NCI-H128 (cell line): ENCODE data around the gene MBNL2.
A peak's percentile ranks its signal among the peaks of the same experiment; 100 is the strongest.
"Not testable (repeated sequence)": the region's sequence is repeated elsewhere in the genome, so short reads cannot be mapped to it uniquely, and the experiment has no call there.

Experiments
- DNase-seq: peaks from one replicate; lab custom pipeline; 2025; ENCODE audit not compliant: unreplicated experiment; lab: John Stamatoyannopoulos, UW

The MBNL2 gene

GRCh38 chr13:97221989-97222700 is at the start of gene MBNL2:
Gene MBNL2 (plus strand): TSS chr13:97222333. CDS start chr13:97276236, 53,903 bp downstream.
- DNase-seq = peak; percentile 15

GRCh38 chr13:97174638-97175037 is 47.5 kb upstream of the MBNL2 start:
- DNase-seq = no peak

DNA sequence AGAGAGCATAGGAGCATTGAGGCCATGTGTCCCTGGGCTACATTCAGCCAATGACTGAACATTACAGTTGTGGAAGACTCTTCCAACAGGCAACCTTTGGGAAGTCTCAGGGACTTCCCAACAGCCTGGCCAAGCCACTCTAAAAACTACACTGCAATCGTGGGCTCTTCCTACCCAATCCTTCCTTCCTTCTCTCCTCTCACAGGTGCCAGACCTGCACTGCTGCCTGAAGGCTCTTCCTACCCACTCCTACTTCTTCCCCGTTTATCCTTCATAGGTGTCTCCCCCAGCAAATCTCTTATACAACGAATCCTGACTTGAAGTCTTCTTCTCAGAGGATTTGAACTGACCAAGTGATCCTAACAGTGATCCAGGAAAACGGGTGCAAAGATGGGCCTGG is 47.1 kb upstream of the MBNL2 start:
- no peak for DNase-seq

GRCh38 chr13:97179501-97179900 is 42.6 kb upstream of the MBNL2 start:
- no peak for DNase-seq

DNA sequence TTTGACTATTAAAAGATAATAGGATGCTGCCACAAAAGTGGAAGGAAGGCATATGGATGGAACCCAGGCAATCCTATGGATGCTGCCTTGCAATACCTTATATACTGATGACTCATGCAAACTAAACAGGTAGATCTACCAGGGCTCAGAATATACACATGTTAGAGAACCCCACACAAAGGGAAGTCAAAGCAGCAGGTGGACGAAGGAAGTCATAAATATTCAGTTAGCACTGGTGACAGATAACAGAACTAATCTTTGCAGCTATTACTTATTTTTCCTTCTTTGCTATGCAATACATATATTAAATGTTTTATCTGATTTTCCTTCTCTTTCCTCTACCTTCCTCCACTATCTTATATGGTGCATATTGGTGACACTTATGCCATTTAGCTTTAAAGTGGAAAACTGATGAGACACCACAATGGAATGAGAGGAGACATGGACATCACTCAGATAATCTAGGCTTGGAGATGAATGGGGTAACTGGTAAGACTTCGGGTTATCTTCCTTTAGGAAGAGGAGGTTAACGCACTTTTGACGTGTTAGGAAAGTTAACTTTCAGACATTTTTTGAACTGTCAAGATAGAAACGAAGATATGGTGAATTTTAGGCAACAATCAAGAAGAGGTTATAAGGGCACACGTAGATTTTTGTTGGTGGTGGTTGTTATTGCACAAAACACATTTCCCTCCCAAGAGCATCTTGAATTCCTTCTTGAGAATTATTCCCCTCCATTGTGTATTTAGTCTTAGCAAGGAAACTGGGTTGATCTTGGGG is 39.8 kb upstream of the MBNL2 start:
- no peak for DNase-seq

- no peak for DNase-seq
These were observed 36.8 kb upstream of the MBNL2 start for GRCh38 chr13:97185291-97185690.

- no peak for DNase-seq
These were observed 36.4 kb upstream of the MBNL2 start for GRCh38 chr13:97185751-97186150.

DNA sequence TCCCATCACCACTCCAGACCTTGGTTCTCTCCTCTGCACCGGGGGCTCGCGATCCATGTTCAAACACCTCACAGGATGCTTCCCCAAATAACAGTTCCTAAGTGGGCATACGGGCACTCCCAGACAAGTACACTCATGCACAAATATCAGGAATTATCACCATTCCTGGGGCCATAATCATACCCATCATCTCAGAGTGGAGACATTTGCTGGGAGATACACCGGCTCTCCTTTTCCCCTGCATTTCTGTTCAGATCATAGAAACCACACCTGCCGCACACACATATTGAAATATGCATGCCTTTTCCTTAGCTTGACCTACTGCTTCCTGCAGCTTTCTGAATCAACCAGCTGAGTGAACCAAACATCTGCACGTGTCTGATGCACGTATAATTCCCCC is 33.9 kb upstream of the MBNL2 start:
- no peak for DNase-seq

GRCh38 chr13:97189928-97190327 is 32.2 kb upstream of the MBNL2 start:
- no peak for DNase-seq

GRCh38 chr13:97191142-97191541 is 31.0 kb upstream of the MBNL2 start:
- no peak for DNase-seq

DNA sequence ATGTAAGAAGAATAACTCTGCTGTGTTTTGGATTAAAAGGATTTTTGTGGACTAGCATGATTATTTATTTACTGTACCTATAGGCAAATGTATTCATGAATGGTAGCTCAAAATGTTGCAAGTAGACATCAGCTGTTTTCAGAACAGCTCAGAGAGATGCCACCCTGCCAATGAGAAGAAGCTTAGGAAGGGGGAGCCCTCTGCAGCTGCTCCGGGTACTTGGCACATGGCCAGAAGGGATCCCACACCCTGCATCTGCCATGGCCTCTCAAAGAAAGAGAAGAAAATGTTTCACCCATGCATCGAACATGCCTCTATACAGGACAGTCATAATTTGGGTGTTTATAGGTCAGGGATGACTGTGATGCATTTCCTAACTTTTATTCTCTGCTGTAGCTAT is 30.5 kb upstream of the MBNL2 start:
- DNase-seq = no peak

- no peak for DNase-seq
These were observed 30.0 kb upstream of the MBNL2 start for GRCh38 chr13:97192166-97192565.

GRCh38 chr13:97193577-97193976 is 28.6 kb upstream of the MBNL2 start:
- DNase-seq = no peak

DNA sequence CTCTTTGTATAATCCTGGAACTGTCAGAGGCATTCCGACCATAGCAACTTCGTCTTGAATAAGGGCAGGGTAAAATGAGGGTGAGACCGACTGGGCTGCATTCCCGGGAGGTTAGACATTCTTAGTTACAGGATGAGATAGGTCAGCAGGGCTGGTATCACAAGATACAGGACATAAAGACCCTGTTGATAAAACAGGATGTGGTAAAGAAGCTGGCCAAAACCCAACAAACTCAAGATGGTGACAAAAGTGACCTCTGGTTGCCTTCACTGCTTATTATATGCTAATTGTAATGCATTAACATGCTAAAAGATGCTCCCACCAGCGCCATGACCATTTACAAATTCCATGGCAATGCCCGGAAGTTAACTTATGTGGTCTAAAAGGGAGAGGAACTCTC is 27.7 kb upstream of the MBNL2 start:
- DNase-seq = no peak

DNA sequence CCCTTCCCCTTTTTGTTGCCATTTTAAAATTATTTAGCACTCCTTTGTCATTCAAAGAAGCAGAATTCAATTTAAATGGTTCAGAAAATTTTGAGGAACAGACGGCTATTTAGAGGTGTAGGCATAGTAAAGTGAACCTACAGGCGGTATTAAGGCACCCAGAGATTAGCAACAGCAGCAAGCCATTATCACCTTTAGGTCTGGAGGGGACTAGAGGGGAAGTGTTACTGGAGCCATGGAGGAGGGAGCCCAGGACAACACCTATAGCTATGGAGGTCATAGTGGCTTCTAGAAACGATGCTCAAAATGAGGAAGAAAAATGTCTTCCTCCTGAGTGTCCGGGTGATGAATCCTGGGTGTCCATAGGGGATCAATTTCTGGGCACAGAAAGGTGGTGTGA is 25.8 kb upstream of the MBNL2 start:
- no peak for DNase-seq

DNA sequence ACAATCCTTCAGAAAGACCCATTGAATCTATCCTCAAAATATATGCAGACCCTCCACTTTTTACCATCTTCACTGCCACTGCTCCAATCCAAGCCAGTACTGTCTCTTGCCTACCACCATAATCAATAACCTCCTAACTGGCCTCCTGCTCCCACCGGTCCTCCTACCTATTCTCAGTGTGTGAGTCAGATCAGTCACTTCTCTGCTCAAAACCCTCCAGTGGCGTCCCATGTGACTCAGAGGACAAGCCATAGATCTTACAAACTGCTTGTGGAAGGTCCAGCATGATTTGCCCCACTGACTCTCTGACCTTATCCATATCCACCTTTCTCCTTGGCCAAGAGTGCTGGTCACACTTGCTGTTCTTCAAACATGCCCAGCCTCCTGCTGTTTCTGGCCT is 23.4 kb upstream of the MBNL2 start:
- no peak for DNase-seq

- no peak for DNase-seq
These were observed 22.7 kb upstream of the MBNL2 start for GRCh38 chr13:97199451-97199850.

GRCh38 chr13:97200081-97200942 is 21.8 kb upstream of the MBNL2 start:
- no peak for DNase-seq

DNA sequence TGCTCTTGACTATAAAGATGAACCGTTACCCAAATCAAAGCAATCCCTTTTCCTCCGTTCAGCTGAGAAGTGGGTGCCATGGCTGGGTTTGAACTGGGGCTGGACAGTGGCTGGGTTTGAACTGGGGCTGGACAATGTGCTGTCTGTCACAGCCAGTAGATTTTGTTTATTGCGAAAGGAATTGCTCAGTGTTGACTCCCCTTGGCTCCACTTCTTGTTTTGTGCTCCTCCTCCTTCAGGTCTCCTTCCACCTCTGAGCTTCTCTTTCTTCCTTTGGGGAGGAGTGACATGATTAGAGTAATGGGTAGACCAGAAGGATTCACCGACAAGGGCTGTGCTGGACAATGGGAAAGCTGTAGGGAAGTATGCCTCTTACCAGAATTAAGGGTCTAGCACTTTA is 19.4 kb upstream of the MBNL2 start:
- no peak for DNase-seq

DNA sequence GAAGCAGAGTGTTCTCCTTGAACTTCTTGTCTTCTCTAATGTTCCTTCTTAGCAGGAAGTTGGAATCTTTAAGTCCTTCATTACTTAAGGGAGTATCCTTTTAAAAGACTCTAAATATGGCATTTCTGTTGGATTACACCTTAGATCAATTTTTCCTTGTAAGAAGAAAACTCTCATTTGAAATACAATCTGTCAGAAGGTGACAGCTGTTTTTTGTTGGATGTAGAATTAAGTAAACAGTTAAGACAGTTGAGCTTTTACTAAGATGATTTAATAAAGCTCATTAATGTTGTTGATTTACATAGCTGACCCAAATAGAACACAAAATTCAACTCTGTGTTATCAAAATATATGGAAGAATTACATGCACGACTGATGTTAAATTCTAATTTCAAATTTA is 16.7 kb upstream of the MBNL2 start:
- DNase-seq = no peak

DNA sequence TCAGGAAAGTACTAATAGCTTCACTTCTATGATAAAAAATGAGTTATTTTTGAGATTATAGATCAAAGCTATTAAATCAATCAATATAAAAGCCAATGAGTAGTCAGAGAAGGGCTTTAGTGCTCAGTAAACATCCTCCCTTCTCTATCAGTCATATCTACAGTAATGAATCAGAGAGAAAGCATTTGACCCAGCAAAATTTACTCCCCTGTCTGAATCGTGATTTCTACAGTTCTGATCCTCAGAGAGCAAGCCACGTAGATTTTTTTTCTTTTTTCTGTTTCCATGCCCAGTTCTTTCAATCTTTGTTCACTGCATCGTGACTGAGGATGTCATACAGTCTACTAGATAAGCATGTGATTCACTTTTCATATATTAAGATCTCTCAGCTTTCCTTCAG is 16.2 kb upstream of the MBNL2 start:
- no peak for DNase-seq

DNA sequence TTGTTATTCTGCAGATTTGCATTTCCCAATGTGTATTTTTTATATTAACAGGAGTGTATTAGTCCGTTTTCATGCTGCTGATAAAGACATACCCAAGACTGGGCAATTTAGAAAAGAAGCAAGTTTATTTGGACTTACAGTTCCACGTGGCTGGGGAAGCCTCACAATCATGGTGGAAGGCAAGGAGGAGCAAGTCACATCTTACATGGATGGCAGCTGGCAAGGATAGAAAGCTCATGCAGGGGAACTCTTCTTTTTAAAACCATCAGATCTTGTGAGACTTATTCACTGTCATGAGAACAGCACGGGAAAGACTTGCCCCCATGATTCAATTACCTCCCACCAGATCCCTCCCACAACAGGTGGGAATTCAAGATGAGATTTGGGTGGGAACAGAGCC is 14.9 kb upstream of the MBNL2 start:
- DNase-seq = not testable (repeated sequence)
